Loucy (cell line): ENCODE results near the gene CD163.

ENCODE experiments used
- H2AFZ ChIP-seq: fragments of 200-600 bp; sonication (generic); 2 replicates; pipeline ENCODE4 v1.6.0; 2016; ENCODE audit warnings: antibody characterized with exemption, mild to moderate bottlenecking, low read length, moderate library complexity
- H3F3A ChIP-seq: fragments of 200-600 bp; 2 replicates; pipeline ENCODE4 v1.6.0; 2016; ENCODE audit warnings: antibody characterized with exemption, low read depth, mild to moderate bottlenecking
- H3K27me3 ChIP-seq: fragments of 200-600 bp; sonication (generic); 2 replicates; pipeline ENCODE4 v1.6.1; 2014; ENCODE audit warnings: low read length, mild to moderate bottlenecking; ENCODE audit not compliant: insufficient read depth, poor library complexity, severe bottlenecking
- H3K36me3 ChIP-seq: fragments of 200-600 bp; sonication (generic); 2 replicates; pipeline ENCODE4 v1.6.1; 2016; ENCODE audit warnings: low read length; ENCODE audit not compliant: insufficient read depth
- H3K4me1 ChIP-seq: fragments of 200-600 bp; sonication (generic); 2 replicates; pipeline ENCODE4 v1.5.1; 2014; ENCODE audit warnings: low read length, mild to moderate bottlenecking; ENCODE audit not compliant: insufficient read depth, poor library complexity, severe bottlenecking
- H3K4me2 ChIP-seq: fragments of 200-600 bp; sonication (generic); 2 replicates; pipeline ENCODE4 v1.6.0; 2014; ENCODE audit warnings: antibody characterized with exemption, low read length, low read depth, mild to moderate bottlenecking; ENCODE audit not compliant: poor library complexity, severe bottlenecking
- H3K4me3 ChIP-seq: fragments of 200-600 bp; sonication (generic); 2 replicates; pipeline ENCODE4 v1.5.1; 2014; ENCODE audit warnings: low read length, mild to moderate bottlenecking, mixed read lengths; ENCODE audit not compliant: poor library complexity, severe bottlenecking
- H3K79me2 ChIP-seq: fragments of 200-600 bp; sonication (generic); 2 replicates; pipeline ENCODE4 v1.6.1; 2014; ENCODE audit warnings: low read length; ENCODE audit not compliant: insufficient read depth
- H3K9ac ChIP-seq: fragments of 200-600 bp; sonication (generic); 2 replicates; pipeline ENCODE4 v1.6.0; 2014; ENCODE audit warnings: mild to moderate bottlenecking, low read depth, low read length, moderate library complexity; ENCODE audit not compliant: poor library complexity, severe bottlenecking
- H3K9me2 ChIP-seq: fragments of 200-600 bp; sonication (generic); replicated peaks from 2 replicates; pipeline ENCODE4 v1.6.1; 2016; ENCODE audit warnings: low read depth, low read length, mixed read lengths
- H3K9me3 ChIP-seq: fragments of 200-600 bp; sonication (generic); 2 replicates; pipeline ENCODE4 v1.6.1; 2014; ENCODE audit warnings: mild to moderate bottlenecking, antibody characterized with exemption, low read length, low read depth; ENCODE audit not compliant: insufficient read depth
- H4K20me1 ChIP-seq: fragments of 200-600 bp; sonication (generic); 2 replicates; pipeline ENCODE4 v1.6.0; 2014; ENCODE audit warnings: antibody characterized with exemption, low read length, mild to moderate bottlenecking; ENCODE audit not compliant: insufficient read depth, poor library complexity, severe bottlenecking
- CTCF ChIP-seq: fragments of 200-600 bp; sonication (generic); conservative IDR thresholded peaks from 2 replicates; pipeline ENCODE4 v1.5.1; 2014; ENCODE audit warnings: mild to moderate bottlenecking, antibody characterized with exemption, low read length
- EZH2phosphoT487 ChIP-seq: fragments of 200-600 bp; IDR thresholded peaks from 2 replicates; pipeline ENCODE4 v1.6.1; 2018; ENCODE audit warnings: antibody characterized with exemption, mild to moderate bottlenecking, moderate library complexity, borderline replicate concordance

CD163 gene

DNA sequence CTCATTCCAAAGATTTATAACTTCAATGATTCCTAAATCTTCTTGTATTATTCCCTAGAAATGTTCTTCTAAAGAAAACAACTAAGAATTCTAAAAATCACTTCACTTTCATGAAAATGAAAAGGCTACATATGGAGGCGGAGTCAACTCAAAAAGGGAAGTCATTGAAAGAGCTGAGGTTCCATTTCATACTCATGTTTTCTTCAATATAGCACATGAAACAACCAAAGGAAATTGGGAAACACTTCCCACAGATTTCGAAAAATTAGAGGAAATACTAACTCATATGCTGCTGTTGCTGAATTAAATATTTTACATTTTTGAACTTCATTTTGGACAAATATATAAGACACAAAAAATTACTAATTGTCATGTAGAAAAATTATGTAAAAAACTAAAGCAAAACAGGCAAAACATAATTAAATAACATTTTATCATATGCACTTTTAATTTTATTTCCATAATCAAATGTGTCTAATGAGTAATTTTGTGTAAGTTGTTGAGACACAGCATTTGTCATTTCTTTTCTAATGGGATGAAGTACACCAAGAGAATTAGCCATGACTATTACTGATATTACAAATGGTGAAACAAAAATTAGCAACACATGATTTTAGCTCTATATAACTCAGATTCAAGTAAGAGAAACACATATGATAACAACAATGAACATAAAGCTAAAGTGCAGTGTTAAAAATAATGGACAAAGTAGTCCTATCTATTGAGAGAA, at the start of gene CD163:
Gene CD163 (minus strand): TSS at position 92 of the 730 bp plus-strand sequence. CDS start 87 bp downstream, at position 5.
- no peaks in the 10 kb centered on the region for H3K79me2 ChIP-seq
- no peaks in the 10 kb centered on the region for H3K36me3 ChIP-seq
- no peaks in the 10 kb centered on the region for H4K20me1 ChIP-seq
- no peaks in the 10 kb centered on the region for H3K9me3 ChIP-seq
- H3K4me1 ChIP-seq: no peaks in the 10 kb centered on the region
- TF ChIP-seq CTCF (no peak), EZH2phosphoT487 (no peak)
- no peak within 1 kb of the TSS for H3K4me2 ChIP-seq
- H3K4me3 ChIP-seq: no peak within 1 kb of the TSS
- no peak within 1 kb of the TSS for H2AFZ ChIP-seq
- no peaks in the 10 kb centered on the region for H3K27me3 ChIP-seq
- H3K9me2 ChIP-seq: no peaks in the 10 kb centered on the region
- H3K9ac ChIP-seq: no peak within 1 kb of the TSS
- H3F3A ChIP-seq: no peaks in the 10 kb centered on the region

- Histone ChIP-seq H3K79me2 (no peaks in the 10 kb centered on the region), H3K9me3 (no peaks in the 10 kb centered on the region), H3K27me3 (no peaks in the 10 kb centered on the region), H4K20me1 (no peaks in the 10 kb centered on the region), H3K4me3 (no peak overlapping the region), H3F3A (no peaks in the 10 kb centered on the region), H3K9me2 (no peaks in the 10 kb centered on the region), H3K9ac (no peak overlapping the region), H3K4me2 (no peak overlapping the region), H3K4me1 (no peaks in the 10 kb centered on the region), H3K36me3 (no peaks in the 10 kb centered on the region), H2AFZ (no peak overlapping the region)
- TF ChIP-seq EZH2phosphoT487: no peak
- TF ChIP-seq CTCF: no peak
Observed at GRCh38 chr12:7542813-7543212, 39.2 kb upstream of the CD163 start.

DNA sequence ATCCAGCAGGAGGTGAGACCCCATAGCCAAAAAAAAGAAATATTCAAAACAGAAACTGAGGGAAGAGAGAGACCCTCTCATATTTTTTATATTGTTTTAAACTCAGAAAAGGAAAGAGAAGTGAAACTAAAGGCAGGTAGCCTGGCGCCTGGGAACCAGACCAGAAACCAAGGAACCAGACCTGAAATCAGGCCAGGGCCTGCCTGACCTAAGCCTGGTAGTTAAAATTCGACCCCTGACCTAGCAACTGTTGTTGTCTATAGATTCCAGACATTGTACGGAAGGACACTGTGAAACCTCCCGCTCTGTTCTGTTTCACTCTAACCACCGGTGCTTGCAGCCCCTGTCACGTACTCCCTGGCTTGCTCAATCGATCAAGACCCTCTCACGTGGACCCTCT, 38.5 kb upstream of the CD163 start:
- Histone ChIP-seq H3K9me2 (no peaks in the 10 kb centered on the region), H3K79me2 (no peaks in the 10 kb centered on the region), H3K4me1 (no peaks in the 10 kb centered on the region), H3F3A (no peaks in the 10 kb centered on the region), H3K9me3 (no peaks in the 10 kb centered on the region), H4K20me1 (no peaks in the 10 kb centered on the region), H2AFZ (no peak overlapping the region), H3K9ac (no peak overlapping the region), H3K36me3 (no peaks in the 10 kb centered on the region), H3K4me2 (no peak overlapping the region), H3K27me3 (no peaks in the 10 kb centered on the region), H3K4me3 (no peak overlapping the region)
- TF ChIP-seq CTCF (no peak), EZH2phosphoT487 (no peak)
